Measurements from ENCODE around the gene PSMB1.

- TF ChIP-seq TBP (optimal IDR thresholded peaks at IDR 0.05; ENCODE audit: low read depth, low read length) (no peak), DEAF1 (CRISPR knock-in tag; IDR thresholded peaks at IDR 0.05) (no peak), RBM15 (IDR thresholded peaks at IDR 0.05; ENCODE audit: insufficient read depth, low read length) (no peak), ESRRB (CRISPR knock-in tag; IDR thresholded peaks at IDR 0.05; ENCODE audit: borderline replicate concordance) (no peak), TCF7 (IDR thresholded peaks at IDR 0.05; ENCODE audit: borderline replicate concordance) (no peak), NRF1 (conservative IDR thresholded peaks at IDR 0.05 in 1 of 2, IDR thresholded peaks at IDR 0.05 in 1 of 2) (no peak), ZFX (CRISPR knock-in tag; IDR thresholded peaks at IDR 0.05) (no peak), CTCF (IDR thresholded peaks at IDR 0.05 in 2 of 3, conservative IDR thresholded peaks at IDR 0.05 in 1 of 3; ENCODE audit: insufficient read depth in 2 of 3, low read depth in 1 of 3, low read length in 3 of 3) (no peak)
These were observed 49.7 kb downstream of the PSMB1 start for GRCh38 chr6:170503414-170503761.

Data from K562 (cell line).